OCI-LY1 (cell line): ENCODE results near the gene SYT1.

ENCODE experiments used
- H2AFZ ChIP-seq: fragments of 200-600 bp; sonication (generic), shearing (Covaris generic); 2 replicates; pipeline ENCODE4 v1.6.0; 2014; ENCODE audit warnings: antibody characterized with exemption, mild to moderate bottlenecking, low read length
- H3F3A ChIP-seq: fragments of 200-600 bp; sonication (generic), shearing (Covaris generic); 2 replicates; pipeline ENCODE4 v1.6.0; 2014; ENCODE audit warnings: mild to moderate bottlenecking, antibody characterized with exemption, low read length, moderate library complexity; ENCODE audit not compliant: insufficient read depth
- H3K27ac ChIP-seq: fragments of 200-600 bp; sonication (generic); 2 replicates; pipeline ENCODE4 v1.5.1; 2014; ENCODE audit warnings: low read length, mixed run types, mild to moderate bottlenecking, low read depth; ENCODE audit not compliant: poor library complexity, severe bottlenecking
- H3K27me3 ChIP-seq: fragments of 200-600 bp; sonication (generic); 2 replicates; pipeline ENCODE4 v1.6.0; 2014; ENCODE audit warnings: antibody characterized with exemption, mild to moderate bottlenecking, low read length, moderate library complexity; ENCODE audit not compliant: insufficient read depth
- H3K36me3 ChIP-seq: fragments of 200-600 bp; sonication (generic); 2 replicates; pipeline ENCODE4 v1.6.1; 2014; ENCODE audit warnings: mild to moderate bottlenecking, antibody characterized with exemption, low read length, moderate library complexity, mixed read lengths; ENCODE audit not compliant: insufficient read depth
- H3K4me1 ChIP-seq: fragments of 200-600 bp; sonication (generic); 2 replicates; pipeline ENCODE4 v1.5.1; 2014; ENCODE audit warnings: mild to moderate bottlenecking, low read length, moderate library complexity; ENCODE audit not compliant: insufficient read depth, severe bottlenecking
- H3K4me2 ChIP-seq: fragments of 200-600 bp; sonication (generic), shearing (Covaris generic); 2 replicates; pipeline ENCODE4 v1.6.1; 2014; ENCODE audit warnings: low read length
- H3K4me3 ChIP-seq: fragments of 200-600 bp; sonication (generic); 2 replicates; pipeline ENCODE4 v1.5.1; 2014; ENCODE audit warnings: low read length, low read depth, mild to moderate bottlenecking, mixed read lengths; ENCODE audit not compliant: poor library complexity, severe bottlenecking
- H3K79me2 ChIP-seq: fragments of 200-600 bp; shearing (Covaris generic); 2 replicates; pipeline ENCODE4 v1.6.1; 2016; ENCODE audit warnings: mixed run types, low read length, mixed read lengths; ENCODE audit not compliant: insufficient read depth
- H3K9ac ChIP-seq: fragments of 200-600 bp; sonication (generic), shearing (Covaris generic); 2 replicates; pipeline ENCODE4 v1.6.1; 2014; ENCODE audit warnings: mild to moderate bottlenecking, low read length, mixed read lengths
- H3K9me2 ChIP-seq: fragments of 200-600 bp; sonication (generic), shearing (Covaris generic); 2 replicates; pipeline ENCODE4 v1.6.1; 2014; ENCODE audit warnings: low read depth, mild to moderate bottlenecking, low read length, mixed read lengths
- H3K9me3 ChIP-seq: fragments of 200-600 bp; shearing (Covaris generic); 2 replicates; pipeline ENCODE4 v1.6.1; 2014; ENCODE audit warnings: low read length, mixed read lengths
- H4K20me1 ChIP-seq: fragments of 200-600 bp; sonication (generic), shearing (Covaris generic); 2 replicates; pipeline ENCODE4 v1.6.0; 2016; ENCODE audit warnings: mild to moderate bottlenecking, low read length; ENCODE audit not compliant: insufficient read depth
- EZH2 ChIP-seq: fragments of 200-600 bp; sonication (generic), shearing (Covaris generic); IDR thresholded peaks from 2 replicates; pipeline ENCODE4 v1.8.0; 2017; ENCODE audit warnings: borderline replicate concordance, mixed run types, mild to moderate bottlenecking, antibody characterized with exemption, low read length, moderate library complexity, mixed read lengths
- TF ChIP-seq, protein P1 (sequence below): fragments of 200-600 bp; sonication (generic), shearing (Covaris generic); IDR thresholded peaks from 2 replicates; pipeline ENCODE4 v1.5.1; 2017; ENCODE audit warnings: mild to moderate bottlenecking, antibody characterized with exemption, low read length, moderate library complexity, mixed read lengths

SYT1 gene

DNA sequence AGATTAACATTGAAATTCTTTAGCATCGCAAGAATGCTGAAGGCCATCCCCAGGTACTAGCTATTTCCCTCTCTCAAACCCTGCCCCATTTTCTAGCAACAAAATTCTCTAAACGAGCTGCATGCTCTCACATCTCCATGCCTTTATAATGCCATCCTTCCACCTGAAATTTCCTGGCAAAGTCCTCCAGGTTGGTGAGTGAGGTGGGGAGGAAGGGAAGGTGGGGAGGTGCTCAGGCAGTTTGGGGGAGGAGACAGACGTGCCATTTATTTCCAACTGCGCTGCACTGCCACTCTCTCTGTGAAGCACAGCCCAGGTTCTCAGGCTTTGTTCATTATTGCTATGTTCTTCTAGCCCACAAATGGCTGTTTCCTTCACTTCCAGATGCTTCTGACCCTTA is 617.7 kb downstream of the SYT1 start:
- Histone ChIP-seq H3K4me2 (no peak overlapping the region), H3K79me2 (no peaks in the 10 kb centered on the region), H3K4me1 (no peaks in the 10 kb centered on the region), H3K9ac (no peak overlapping the region), H3K9me3 (no peaks in the 10 kb centered on the region), H3K4me3 (no peak overlapping the region), H3K27ac (no peak overlapping the region), H2AFZ (no peak overlapping the region), H4K20me1 (no peaks in the 10 kb centered on the region), H3F3A (no peaks in the 10 kb centered on the region), H3K36me3 (no peaks in the 10 kb centered on the region), H3K9me2 (no peaks in the 10 kb centered on the region), H3K27me3 (no peaks in the 10 kb centered on the region)
- no peak for TF ChIP-seq EZH2
- TF ChIP-seq, protein P1, sequence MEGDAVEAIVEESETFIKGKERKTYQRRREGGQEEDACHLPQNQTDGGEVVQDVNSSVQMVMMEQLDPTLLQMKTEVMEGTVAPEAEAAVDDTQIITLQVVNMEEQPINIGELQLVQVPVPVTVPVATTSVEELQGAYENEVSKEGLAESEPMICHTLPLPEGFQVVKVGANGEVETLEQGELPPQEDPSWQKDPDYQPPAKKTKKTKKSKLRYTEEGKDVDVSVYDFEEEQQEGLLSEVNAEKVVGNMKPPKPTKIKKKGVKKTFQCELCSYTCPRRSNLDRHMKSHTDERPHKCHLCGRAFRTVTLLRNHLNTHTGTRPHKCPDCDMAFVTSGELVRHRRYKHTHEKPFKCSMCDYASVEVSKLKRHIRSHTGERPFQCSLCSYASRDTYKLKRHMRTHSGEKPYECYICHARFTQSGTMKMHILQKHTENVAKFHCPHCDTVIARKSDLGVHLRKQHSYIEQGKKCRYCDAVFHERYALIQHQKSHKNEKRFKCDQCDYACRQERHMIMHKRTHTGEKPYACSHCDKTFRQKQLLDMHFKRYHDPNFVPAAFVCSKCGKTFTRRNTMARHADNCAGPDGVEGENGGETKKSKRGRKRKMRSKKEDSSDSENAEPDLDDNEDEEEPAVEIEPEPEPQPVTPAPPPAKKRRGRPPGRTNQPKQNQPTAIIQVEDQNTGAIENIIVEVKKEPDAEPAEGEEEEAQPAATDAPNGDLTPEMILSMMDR: no peak

DNA sequence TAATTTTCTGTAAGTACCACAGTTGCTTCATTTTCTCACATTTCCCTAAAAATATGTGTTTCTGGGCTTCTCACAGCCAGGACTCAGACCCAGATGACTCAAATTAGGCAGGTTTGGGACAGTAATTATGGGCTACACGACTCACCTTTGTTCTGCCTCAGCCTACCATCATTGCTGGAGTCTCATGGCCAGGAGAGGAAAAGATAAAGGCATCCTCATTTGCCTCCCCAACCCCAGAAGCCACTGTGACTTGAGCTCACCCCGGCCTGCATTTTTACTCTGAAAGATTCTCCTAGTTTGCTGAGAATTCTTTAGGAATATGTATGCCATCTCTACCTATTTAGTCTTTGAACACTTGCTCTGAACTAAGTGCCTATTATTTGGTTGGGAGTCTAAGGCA is 618.3 kb downstream of the SYT1 start:
- Histone ChIP-seq H2AFZ (no peak overlapping the region), H3F3A (no peaks in the 10 kb centered on the region), H3K4me2 (no peak overlapping the region), H4K20me1 (no peaks in the 10 kb centered on the region), H3K4me3 (no peak overlapping the region), H3K27me3 (no peaks in the 10 kb centered on the region), H3K79me2 (no peaks in the 10 kb centered on the region), H3K9me2 (no peaks in the 10 kb centered on the region), H3K9me3 (no peaks in the 10 kb centered on the region), H3K27ac (no peak overlapping the region), H3K36me3 (no peaks in the 10 kb centered on the region), H3K4me1 (no peaks in the 10 kb centered on the region), H3K9ac (no peak overlapping the region)
- TF ChIP-seq, protein P1: no peak
- TF ChIP-seq EZH2: no peak

DNA sequence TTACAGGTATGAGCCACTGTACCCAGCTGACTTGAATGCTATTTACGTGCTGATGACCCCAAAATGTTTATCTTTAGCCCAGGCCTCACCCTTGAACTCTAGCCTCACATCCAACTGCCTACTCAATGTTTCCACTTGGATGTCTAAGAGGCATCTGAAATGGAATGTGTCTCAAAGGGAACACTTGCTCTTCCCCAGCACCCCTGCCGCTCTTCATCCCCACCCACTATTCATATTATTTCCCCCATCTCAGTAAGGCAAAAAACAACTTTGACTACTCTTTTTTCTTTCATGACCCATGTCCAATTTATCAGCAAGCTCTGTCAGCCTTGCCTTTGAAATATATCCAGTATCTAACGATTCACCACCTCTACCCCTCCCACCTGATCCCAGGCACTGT is 621.6 kb downstream of the SYT1 start:
- Histone ChIP-seq H3K36me3 (no peaks in the 10 kb centered on the region), H3K9me3 (no peaks in the 10 kb centered on the region), H3K4me1 (no peaks in the 10 kb centered on the region), H3F3A (no peaks in the 10 kb centered on the region), H4K20me1 (no peaks in the 10 kb centered on the region), H3K79me2 (no peaks in the 10 kb centered on the region), H3K4me3 (no peak overlapping the region), H3K27me3 (no peaks in the 10 kb centered on the region), H3K4me2 (no peak overlapping the region), H3K9me2 (no peaks in the 10 kb centered on the region), H2AFZ (no peak overlapping the region), H3K27ac (no peak overlapping the region), H3K9ac (no peak overlapping the region)
- TF ChIP-seq, protein P1: no peak
- no peak for TF ChIP-seq EZH2
